IMR-90 (cell line): ENCODE measurements around the gene CHD6. TPM values are rescaled to one million over a fixed set of nuclear protein-coding genes. Genes with fewer than 3 reads are reported as not detected.

Source experiments
- ATAC-seq: fragments of 200-7000 bp; cut with Tn5 transposase; 2 replicates; pipeline ENCODE4 v1.9.1; 2020; ENCODE audit warnings: low read depth, mild to moderate bottlenecking, moderate library complexity
- BruUV-seq: library from RNA; stranded (reverse); fragments of 400-500 nt; replicated peaks from 2 replicates; lab custom pipeline; 2021; lab: Mats Ljungman, UMichigan
- CTCF ChIA-PET: fragments of 300-600 bp; formaldehyde crosslinking; extraction: SDS; loops from one replicate; lab custom pipeline; 2021; ENCODE audit warnings: antibody characterized with exemption; lab: Yijun Ruan, JAX
- POLR2A ChIA-PET: fragments of 300-600 bp; sonication (Branson Sonifier 250); formaldehyde crosslinking; loops from one replicate; lab custom pipeline; 2022; ENCODE audit warnings: antibody characterized with exemption; ENCODE audit not compliant: unreplicated experiment; lab: Charles Lee
- DNase-seq: peaks from one replicate; pipeline ENCODE4 v3.0.0; 2013
- H2AFZ ChIP-seq: replicated peaks from 2 replicates; pipeline ENCODE3; 2013; ENCODE audit warnings: low read length, mild to moderate bottlenecking; ENCODE audit not compliant: poor library complexity
- H2AK5ac ChIP-seq: 2 replicates; pipeline ENCODE4 v1.6.1; 2013; ENCODE audit warnings: low read depth, low read length, inconsistent platforms
- H2AK9ac ChIP-seq: replicated peaks from 2 replicates; pipeline ENCODE3; 2013; ENCODE audit warnings: mild to moderate bottlenecking, low read depth, low read length, moderate library complexity; ENCODE audit not compliant: poor library complexity
- H2BK120ac ChIP-seq: 2 replicates; pipeline ENCODE4 v1.6.1; 2013; ENCODE audit warnings: low read depth, low read length, inconsistent platforms
- H2BK15ac ChIP-seq: 3 replicates; pipeline ENCODE4 v1.6.1; 2013; ENCODE audit warnings: low read depth, low read length, inconsistent platforms
- H2BK20ac ChIP-seq: 2 replicates; pipeline ENCODE4 v1.6.1; 2013; ENCODE audit warnings: low read depth, mild to moderate bottlenecking, inconsistent platforms, low read length, moderate library complexity
- H2BK5ac ChIP-seq: 2 replicates; pipeline ENCODE4 v1.6.1; 2013; ENCODE audit warnings: mild to moderate bottlenecking, low read depth, low read length, inconsistent platforms; ENCODE audit not compliant: poor library complexity, severe bottlenecking
- H3K14ac ChIP-seq: replicated peaks from 2 replicates; pipeline ENCODE4 v1.6.1; 2013; ENCODE audit warnings: low read depth, low read length, inconsistent platforms
- H3K18ac ChIP-seq: 2 replicates; pipeline ENCODE4 v1.6.1; 2013; ENCODE audit warnings: low read depth, low read length, control low read depth
- H3K23ac ChIP-seq: 2 replicates; pipeline ENCODE4 v1.6.1; 2013; ENCODE audit warnings: low read depth, low read length, inconsistent platforms
- H3K27ac ChIP-seq: 2 replicates; pipeline ENCODE4 v1.5.1; 2013; ENCODE audit warnings: mild to moderate bottlenecking, control low read depth, low read length; ENCODE audit not compliant: insufficient read depth
- H3K27me3 ChIP-seq: 2 replicates; pipeline ENCODE4 v1.6.1; 2013; ENCODE audit warnings: low read length; ENCODE audit not compliant: control insufficient read depth, insufficient read depth
- H3K36me3 ChIP-seq: 2 replicates; pipeline ENCODE4 v1.6.1; 2013; ENCODE audit warnings: low read length, mixed read lengths; ENCODE audit not compliant: control insufficient read depth, insufficient read depth
- H3K4ac ChIP-seq: 2 replicates; pipeline ENCODE4 v1.6.1; 2013; ENCODE audit warnings: low read depth, low read length, inconsistent platforms
- H3K4me1 ChIP-seq: 2 replicates; pipeline ENCODE4 v1.6.1; 2013; ENCODE audit warnings: low read length, mixed read lengths; ENCODE audit not compliant: control insufficient read depth, insufficient read depth
- H3K4me2 ChIP-seq: 2 replicates; pipeline ENCODE4 v1.6.1; 2013; ENCODE audit warnings: low read depth, mild to moderate bottlenecking, control low read depth, low read length, moderate library complexity
- H3K4me3 ChIP-seq: 2 replicates; pipeline ENCODE4 v1.5.1; 2013; ENCODE audit warnings: low read depth, mild to moderate bottlenecking, control low read depth, low read length, moderate library complexity; ENCODE audit not compliant: insufficient read depth
- H3K56ac ChIP-seq: 2 replicates; pipeline ENCODE4 v1.6.1; 2013; ENCODE audit warnings: low read length, inconsistent platforms; ENCODE audit not compliant: insufficient read depth; ENCODE audit errors: extremely low read depth
- H3K79me1 ChIP-seq, 2 experiments: 2 replicates each; pipeline ENCODE4 v1.6.1; 2013; ENCODE audit warnings: low read length in 2 of 2, inconsistent platforms in 1 of 2, low read depth in 1 of 2
- H3K9ac ChIP-seq: 2 replicates; pipeline ENCODE4 v1.6.1; 2013; ENCODE audit warnings: low read depth, low read length, control low read depth
- H3K9me1 ChIP-seq: 2 replicates; pipeline ENCODE4 v1.6.1; 2013; ENCODE audit warnings: low read length, inconsistent platforms; ENCODE audit not compliant: insufficient read depth
- H3K9me3 ChIP-seq: 2 replicates; pipeline ENCODE4 v1.6.1; 2013; ENCODE audit warnings: low read length; ENCODE audit not compliant: control insufficient read depth, insufficient read depth
- H4K20me1 ChIP-seq: 2 replicates; pipeline ENCODE4 v1.6.1; 2013; ENCODE audit warnings: low read length, inconsistent platforms; ENCODE audit not compliant: insufficient read depth
- H4K5ac ChIP-seq: 2 replicates; pipeline ENCODE4 v1.6.1; 2013; ENCODE audit warnings: mild to moderate bottlenecking, low read depth, low read length, control low read depth
- H4K8ac ChIP-seq, 2 experiments: 2 replicates each; pipeline ENCODE4 v1.6.1; 2013; ENCODE audit warnings: low read depth in 2 of 2, low read length in 2 of 2, control low read depth in 1 of 2, inconsistent platforms in 1 of 2
- H4K91ac ChIP-seq: 2 replicates; pipeline ENCODE4 v1.6.1; 2013; ENCODE audit warnings: low read depth, low read length, inconsistent platforms; ENCODE audit not compliant: insufficient read depth
- BHLHE40 ChIP-seq: fragments of 150-350 bp; IDR thresholded peaks from 2 replicates; pipeline ENCODE4 v1.6.1; 2016; ENCODE audit warnings: mild to moderate bottlenecking, low read depth, low read length
- CEBPB ChIP-seq: IDR thresholded peaks from 2 replicates; pipeline ENCODE4 v1.6.1; 2012; ENCODE audit warnings: low read depth, low read length, improper control_type of control experiment
- CHD1 ChIP-seq: IDR thresholded peaks from 2 replicates; pipeline ENCODE4 v1.6.1; 2012; ENCODE audit warnings: low read depth, low read length, improper control_type of control experiment
- CTCF ChIP-seq: conservative IDR thresholded peaks from 2 replicates; pipeline ENCODE4 v1.5.1; 2012; ENCODE audit warnings: mild to moderate bottlenecking, low read depth, low read length, improper control_type of control experiment
- ELK1 ChIP-seq: fragments of 150-350 bp; IDR thresholded peaks from 2 replicates; pipeline ENCODE4 v1.6.1; 2016; ENCODE audit warnings: low read depth, mild to moderate bottlenecking, low read length, moderate library complexity, borderline replicate concordance
- FOS ChIP-seq: fragments of 150-350 bp; IDR thresholded peaks from 2 replicates; pipeline ENCODE4 v1.6.1; 2016; ENCODE audit warnings: low read depth, low read length
- MAFK ChIP-seq: IDR thresholded peaks from 2 replicates; pipeline ENCODE4 v1.6.1; 2012; ENCODE audit warnings: low read depth, low read length, improper control_type of control experiment
- MAZ ChIP-seq: IDR thresholded peaks from 2 replicates; pipeline ENCODE4 v1.6.1; 2012; ENCODE audit warnings: low read depth, mild to moderate bottlenecking, low read length, improper control_type of control experiment, moderate library complexity, borderline replicate concordance
- MXI1 ChIP-seq: IDR thresholded peaks from 2 replicates; pipeline ENCODE4 v1.6.1; 2012; ENCODE audit warnings: low read depth, mild to moderate bottlenecking, low read length, moderate library complexity, borderline replicate concordance
- NFE2L2 ChIP-seq: fragments of 150-350 bp; IDR thresholded peaks from 2 replicates; pipeline ENCODE4 v1.6.1; 2016; ENCODE audit warnings: low read depth, mild to moderate bottlenecking, low read length
- POLR2A ChIP-seq: IDR thresholded peaks from 2 replicates; pipeline ENCODE4 v1.6.1; 2012; ENCODE audit warnings: mild to moderate bottlenecking, low read depth, low read length
- RAD21 ChIP-seq: IDR thresholded peaks from 2 replicates; pipeline ENCODE4 v1.6.1; 2012; ENCODE audit warnings: low read length, improper control_type of control experiment
- RCOR1 ChIP-seq: IDR thresholded peaks from 2 replicates; pipeline ENCODE4 v1.6.1; 2012; ENCODE audit warnings: mild to moderate bottlenecking, low read length, improper control_type of control experiment; ENCODE audit not compliant: insufficient replicate concordance
- RFX5 ChIP-seq: IDR thresholded peaks from 2 replicates; pipeline ENCODE4 v1.8.0; 2012; ENCODE audit warnings: low read depth, mild to moderate bottlenecking, low read length, moderate library complexity
- SMC3 ChIP-seq: fragments of 150-350 bp; IDR thresholded peaks from 2 replicates; pipeline ENCODE4 v1.6.1; 2016; ENCODE audit warnings: low read depth, mild to moderate bottlenecking, antibody characterized with exemption, low read length, moderate library complexity
- USF2 ChIP-seq: fragments of 150-350 bp; IDR thresholded peaks from 2 replicates; pipeline ENCODE4 v1.6.1; 2017; ENCODE audit warnings: mild to moderate bottlenecking, antibody characterized with exemption, low read length, low read depth
- WGBS, 2 experiments: methylation state at CpG; one replicate each; pipeline versions ENCODE4 v1.1.5 to v1.1.7; 2013; ENCODE audit warnings: missing lambda C conversion rate in 2 of 2; ENCODE audit not compliant: insufficient read length in 1 of 2; ENCODE audit errors: extremely low coverage in 2 of 2; 5-methylcytosine and 5-hydroxymethylcytosine counted together
- dilution Hi-C: fragments of 300-500 bp; cut with HindIII; formaldehyde crosslinking; loops from one replicate; pipeline ENCODE4 v1.14.3; 2018; ENCODE audit warnings: low sequenced_read_pairs; ENCODE audit not compliant: unreplicated experiment
- in situ Hi-C: fragments of 300-500 bp; cut with MboI; formaldehyde crosslinking; loops from 3 replicates; pipeline ENCODE4 v1.14.3; 2019; ENCODE audit warnings: low sequenced_read_pairs, inconsistent platforms, mixed read lengths
- intact Hi-C: fragments of 100-400 bp; cut with micrococcal nuclease; formaldehyde crosslinking; loops from 2 replicates; pipeline ENCODE4 v1.10.0; 2022
- polyA plus RNA-seq, 3 experiments: library from polyadenylated mRNA; depleted of rRNA; stranded (reverse); fragments of >200 nt; gene quantifications; 2 replicates each; pipeline ENCODE4 v1.2.3, GENCODE V29; 2012; ENCODE audit warnings: low replicate concordance in 1 of 3
- total RNA-seq: library from RNA; depleted of rRNA; stranded (reverse); fragments of >200 nt; gene quantifications from 2 replicates; pipeline ENCODE4 v1.2.3, GENCODE V29; 2012

CHD6 gene
- total and polyA plus RNA-seq, 2 of the 4 experiments (the other 2 are of a cell fraction): 8.8 to 26.7 TPM

- H4K20me1 ChIP-seq: no peaks in the 10 kb centered on the region
Measured at GRCh38 chr20:41507436-41507835, 110.7 kb downstream of the CHD6 start.

More at GRCh38 chr20:41507436-41507835, 110.7 kb downstream of the CHD6 start:
- Histone ChIP-seq H3K23ac (no peak overlapping the region), H2BK120ac (no peak overlapping the region), H3K9me3 (peaks cover 2% of the 10 kb centered on the region; the same call in 1 of the 2 replicates), H3K9ac (no peak overlapping the region), H3K4me3 (no peak overlapping the region), H3K79me1 (peaks cover 6 to 21% of the 10 kb centered on the region in 2 experiments; a peak in 2 of 4 replicates), H3K9me1 (peaks cover 4% of the 10 kb centered on the region; the same call in 1 of the 2 replicates), H4K5ac (no peak overlapping the region), H3K4ac (no peak overlapping the region), H2AFZ (no peak overlapping the region), H4K8ac (no peak overlapping the region), H2BK15ac (no peak overlapping the region), H3K4me1 (peaks cover 15% of the 10 kb centered on the region), H2AK9ac (no peak overlapping the region), H3K18ac (no peak overlapping the region), H2BK20ac (no peak overlapping the region), H2BK5ac (no peak overlapping the region), H3K36me3 (peaks cover under 1% of the 10 kb centered on the region), H4K91ac (no peak overlapping the region), H3K27me3 (no peaks in the 10 kb centered on the region), H3K4me2 (peak overlapping the region; percentile 49; the same call in 1 of the 2 replicates), H2AK5ac (no peak overlapping the region), H3K27ac (no peak overlapping the region), H3K56ac (no peak overlapping the region), H3K14ac (no peak overlapping the region)
- in situ Hi-C loops (no loop called here), intact Hi-C loops (no loop called here), dilution Hi-C loops (no loop called here)
- no peak for TF ChIP-seq CEBPB
- no peak for TF ChIP-seq FOS
- TF ChIP-seq SMC3: no peak
- TF ChIP-seq MAFK: no peak
- no peak for TF ChIP-seq CHD1
- TF ChIP-seq CTCF: no peak
- no peak for TF ChIP-seq RCOR1
- TF ChIP-seq POLR2A: no peak
- TF ChIP-seq USF2: no peak
- TF ChIP-seq RFX5: no peak
- TF ChIP-seq NFE2L2: no peak
- TF ChIP-seq RAD21: no peak
- no peak for TF ChIP-seq ELK1
- TF ChIP-seq MAZ: no peak
- no peak for TF ChIP-seq MXI1
- TF ChIP-seq BHLHE40: no peak; the same call in 1 of the 2 replicates
- POLR2A ChIA-PET: no interaction called here
- no CpG with 5 or more reads among the region's 5 CpGs for WGBS, 2 experiments
- CTCF ChIA-PET: interaction anchor here (0.6 to 1.0 kb wide), 3 partner anchors 42 to 159 kb away, joined by 3 read pairs; no protein-coding TSS in a partner anchor
- BruUV-seq: no TSS peak
- ATAC-seq (peak; percentile 53), DNase-seq (peak; percentile 46)
